ENCODE measurements around the gene TMC7.

DNA sequence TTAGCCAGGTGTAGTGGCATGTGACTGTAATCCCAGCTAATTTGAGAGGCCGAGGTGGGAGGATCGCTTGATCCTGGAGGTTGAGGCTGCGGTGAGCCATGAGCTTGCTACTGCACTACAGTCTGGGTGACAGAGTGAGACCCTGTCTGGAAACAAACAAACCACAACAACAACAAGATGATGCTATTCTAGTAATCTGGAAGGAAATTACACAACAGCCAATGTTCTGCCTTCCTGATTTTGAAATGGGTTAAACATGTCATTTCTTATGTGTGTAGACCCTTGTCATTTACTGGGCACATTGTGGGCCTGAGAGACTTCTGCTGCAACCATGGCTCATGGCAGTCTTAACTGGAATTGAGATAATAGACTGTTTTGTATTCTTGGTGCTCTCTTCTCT lies 89.6 kb downstream of the TMC7 start:
- TF ChIP-seq CTCF (IDR thresholded peaks at IDR 0.05; ENCODE audit: control extremely low read depth in 1 of 3, insufficient read depth in 1 of 3, low read depth in 1 of 3, low read length in 3 of 3), result no peak
- TF ChIP-seq, protein P1, sequence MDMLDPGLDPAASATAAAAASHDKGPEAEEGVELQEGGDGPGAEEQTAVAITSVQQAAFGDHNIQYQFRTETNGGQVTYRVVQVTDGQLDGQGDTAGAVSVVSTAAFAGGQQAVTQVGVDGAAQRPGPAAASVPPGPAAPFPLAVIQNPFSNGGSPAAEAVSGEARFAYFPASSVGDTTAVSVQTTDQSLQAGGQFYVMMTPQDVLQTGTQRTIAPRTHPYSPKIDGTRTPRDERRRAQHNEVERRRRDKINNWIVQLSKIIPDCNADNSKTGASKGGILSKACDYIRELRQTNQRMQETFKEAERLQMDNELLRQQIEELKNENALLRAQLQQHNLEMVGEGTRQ (IDR thresholded peaks at IDR 0.05; ENCODE audit: low read length), result no peak
- TF ChIP-seq POLR2AphosphoS5 (IDR thresholded peaks at IDR 0.05; ENCODE audit: low read depth, low read length), result no peak
- TF ChIP-seq CBX5 (IDR thresholded peaks at IDR 0.05; ENCODE audit: low read depth, low read length), result no peak
- no peak for TF ChIP-seq HDAC2 (IDR thresholded peaks at IDR 0.05; ENCODE audit: borderline replicate concordance in 1 of 2, low read depth in 2 of 2, low read length in 2 of 2)
- no peak for TF ChIP-seq SIX5 (IDR thresholded peaks at IDR 0.05; ENCODE audit: low read depth, low read length)
- no peak for TF ChIP-seq POLR2A (IDR thresholded peaks at IDR 0.05; ENCODE audit: control extremely low read depth in 1 of 2, low read depth in 2 of 2, low read length in 2 of 2)
- TF ChIP-seq CHD2 (IDR thresholded peaks at IDR 0.05; ENCODE audit: low read length), result no peak

Measured in H1 (cell line).